ENCODE data around the gene TNFRSF21.

TNFRSF21 gene

GRCh38 chr6:47221565-47221964 is 88.1 kb downstream of the TNFRSF21 start:
- DNase-seq: no peak

- DNase-seq: no peak
Observed at GRCh38 chr6:47209632-47210031, 100.1 kb downstream of the TNFRSF21 start.

GRCh38 chr6:47207261-47207660 is 102.4 kb downstream of the TNFRSF21 start:
- no peak for DNase-seq

- no peak for DNase-seq
Observed at GRCh38 chr6:47206626-47207025, 103.1 kb downstream of the TNFRSF21 start.

GRCh38 chr6:47203938-47204611 is 105.6 kb downstream of the TNFRSF21 start:
- DNase-seq: no peak

- no peak for DNase-seq
Observed at GRCh38 chr6:47203266-47203937, 106.3 kb downstream of the TNFRSF21 start.

- DNase-seq: no peak
Observed at GRCh38 chr6:47202644-47203205, 107.0 kb downstream of the TNFRSF21 start.

- DNase-seq: no peak
Observed at GRCh38 chr6:47200536-47201334, 109.0 kb downstream of the TNFRSF21 start.

GRCh38 chr6:47197682-47198640 is 111.7 kb downstream of the TNFRSF21 start:
- no peak for DNase-seq

- DNase-seq: no peak
Observed at GRCh38 chr6:47196113-47196512, 113.6 kb downstream of the TNFRSF21 start.

- DNase-seq: no peak
Observed at GRCh38 chr6:47195011-47195650, 114.6 kb downstream of the TNFRSF21 start.

- DNase-seq: no peak
Observed at GRCh38 chr6:47188588-47189021, 121.1 kb downstream of the TNFRSF21 start.

- no peak for DNase-seq
Observed at GRCh38 chr6:47187893-47188587, 121.7 kb downstream of the TNFRSF21 start.

- no peak for DNase-seq
Observed at GRCh38 chr6:47187113-47187512, 122.6 kb downstream of the TNFRSF21 start.

GRCh38 chr6:47182291-47182957 is 127.3 kb downstream of the TNFRSF21 start:
- DNase-seq: no peak

- no peak for DNase-seq
Observed at GRCh38 chr6:47181681-47182080, 128.0 kb downstream of the TNFRSF21 start.

Measured in right kidney (tissue), 1 donor.